ENCODE data around the gene MDGA2.

MDGA2 gene

GRCh38 chr14:47273939-47274338 is 401.5 kb downstream of the MDGA2 start:
- Histone ChIP-seq H2BK120ac (ENCODE audit: low read depth, low read length) (no peak overlapping the region), H3K9me3 (ENCODE audit: control insufficient read depth, low read length) (no peaks in the 10 kb centered on the region), H2AFZ (ENCODE audit: low read depth, low read length) (no peak overlapping the region), H3K4me1 (ENCODE audit: control insufficient read depth, insufficient read depth, low read depth, low read length) (no peaks in the 10 kb centered on the region), H2BK15ac (ENCODE audit: low read depth, poor library complexity, severe bottlenecking) (no peak overlapping the region), H2BK12ac (ENCODE audit: low read length in 2 of 2) (no peak overlapping the region), H3K23ac (ENCODE audit: low read length in 2 of 2) (no peak overlapping the region), H3K27ac (ENCODE audit: low read length, poor library complexity, severe bottlenecking) (no peak overlapping the region), H3K4me3 (ENCODE audit: insufficient read depth in 1 of 2, low read depth in 1 of 2, low read length in 2 of 2) (no peak overlapping the region), H3K9ac (ENCODE audit: low read length) (no peak overlapping the region), H3K36me3 (ENCODE audit: control insufficient read depth in 1 of 2, insufficient read depth in 2 of 2, low read depth in 1 of 2, low read length in 2 of 2) (no peaks in the 10 kb centered on the region), H2AK5ac (ENCODE audit: low read length, severe bottlenecking) (no peak overlapping the region), H3K4me2 (ENCODE audit: low read length, poor library complexity, severe bottlenecking) (no peak overlapping the region), H3K27me3 (ENCODE audit: control insufficient read depth in 1 of 2, insufficient read depth in 1 of 2, low read length in 2 of 2) (no peaks in the 10 kb centered on the region), H3K79me1 (replicated peaks; ENCODE audit: low read length, poor library complexity, severe bottlenecking) (no peaks in the 10 kb centered on the region), H2BK5ac (ENCODE audit: low read depth, low read length, poor library complexity, severe bottlenecking) (no peak overlapping the region), H3K18ac (ENCODE audit: low read depth in 1 of 2, low read length in 2 of 2) (no peak overlapping the region), H4K91ac (ENCODE audit: low read length) (no peak overlapping the region), H4K8ac (ENCODE audit: low read length) (no peak overlapping the region), H3K4ac (ENCODE audit: low read depth in 1 of 2, low read length in 2 of 2) (no peak overlapping the region), H3K14ac (ENCODE audit: low read length in 2 of 2) (no peak overlapping the region)
- no peak for DNase-seq
- 83% methylated on average over 3 of the region's 5 CpGs for WGBS

GRCh38 chr14:47270715-47271114 is 404.7 kb downstream of the MDGA2 start:
- H3K23ac ChIP-seq (ENCODE audit: low read length in 2 of 2), result no peak overlapping the region
- H4K8ac ChIP-seq (ENCODE audit: low read length), result no peak overlapping the region
- no peak overlapping the region for H3K14ac ChIP-seq (ENCODE audit: low read length in 2 of 2)
- no peak overlapping the region for H2BK5ac ChIP-seq (ENCODE audit: low read depth, low read length, poor library complexity, severe bottlenecking)
- no peaks in the 10 kb centered on the region for H3K27me3 ChIP-seq (ENCODE audit: control insufficient read depth in 1 of 2, insufficient read depth in 1 of 2, low read length in 2 of 2)
- H2BK15ac ChIP-seq (ENCODE audit: low read depth, poor library complexity, severe bottlenecking), result no peak overlapping the region
- H2BK12ac ChIP-seq (ENCODE audit: low read length in 2 of 2), result no peak overlapping the region
- 0% methylated on average over 1 of the region's 4 CpGs for WGBS
- no peaks in the 10 kb centered on the region for H3K36me3 ChIP-seq (ENCODE audit: control insufficient read depth in 1 of 2, insufficient read depth in 2 of 2, low read depth in 1 of 2, low read length in 2 of 2)
- H3K4me3 ChIP-seq (ENCODE audit: insufficient read depth in 1 of 2, low read depth in 1 of 2, low read length in 2 of 2), result no peak overlapping the region
- H3K4ac ChIP-seq (ENCODE audit: low read depth in 1 of 2, low read length in 2 of 2), result no peak overlapping the region
- H3K9me3 ChIP-seq (ENCODE audit: control insufficient read depth, low read length), result no peaks in the 10 kb centered on the region
- H3K4me2 ChIP-seq (ENCODE audit: low read length, poor library complexity, severe bottlenecking), result no peak overlapping the region
- DNase-seq, result peak; percentile 42
- no peak overlapping the region for H3K27ac ChIP-seq (ENCODE audit: low read length, poor library complexity, severe bottlenecking)
- H2AFZ ChIP-seq (ENCODE audit: low read depth, low read length), result no peak overlapping the region
- H3K4me1 ChIP-seq (ENCODE audit: control insufficient read depth, insufficient read depth, low read depth, low read length), result no peaks in the 10 kb centered on the region
- H3K79me1 ChIP-seq (replicated peaks; ENCODE audit: low read length, poor library complexity, severe bottlenecking), result no peaks in the 10 kb centered on the region
- no peak overlapping the region for H2BK120ac ChIP-seq (ENCODE audit: low read depth, low read length)
- no peak overlapping the region for H3K9ac ChIP-seq (ENCODE audit: low read length)
- no peak overlapping the region for H4K91ac ChIP-seq (ENCODE audit: low read length)
- no peak overlapping the region for H3K18ac ChIP-seq (ENCODE audit: low read depth in 1 of 2, low read length in 2 of 2)
- H2AK5ac ChIP-seq (ENCODE audit: low read length, severe bottlenecking), result no peak overlapping the region

DNA sequence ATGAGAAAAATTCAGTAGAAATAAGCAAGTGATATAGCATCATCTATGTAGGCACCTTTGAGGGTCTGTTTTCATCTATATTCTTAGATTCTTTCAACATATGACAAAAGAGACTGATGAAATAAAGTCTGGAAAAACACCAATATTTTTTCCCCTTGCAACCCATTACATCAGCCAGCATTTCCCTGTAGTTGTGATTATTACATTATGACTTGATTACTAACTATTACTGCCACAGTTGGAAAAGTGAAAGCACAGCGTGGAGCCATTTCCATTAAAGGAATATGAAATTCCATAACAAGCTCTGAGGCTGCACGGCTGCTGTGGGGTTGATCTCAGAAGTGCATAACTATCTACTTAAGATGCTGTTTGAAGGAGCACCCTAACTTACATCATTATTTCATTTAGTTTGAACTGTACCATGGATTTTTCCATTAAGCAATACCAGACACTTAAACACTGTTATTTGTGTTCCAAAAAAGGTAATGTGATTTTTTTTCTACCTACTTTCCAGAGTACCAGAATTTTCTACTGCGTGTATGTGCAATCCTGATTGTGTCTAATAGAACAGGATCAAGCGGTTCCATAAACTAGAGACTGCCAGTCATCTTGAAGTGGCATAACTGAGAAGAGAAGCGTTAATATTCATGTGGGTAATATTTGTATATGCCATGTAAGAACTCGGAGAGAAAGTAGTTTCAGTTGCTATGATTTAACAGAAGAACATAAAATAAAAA is 405.5 kb downstream of the MDGA2 start:
- 97% methylated on average over 3 of the region's 6 CpGs for WGBS
- no peak overlapping the region for H4K91ac ChIP-seq (ENCODE audit: low read length)
- no peaks in the 10 kb centered on the region for H3K4me1 ChIP-seq (ENCODE audit: control insufficient read depth, insufficient read depth, low read depth, low read length)
- no peak overlapping the region for H3K27ac ChIP-seq (ENCODE audit: low read length, poor library complexity, severe bottlenecking)
- H3K4ac ChIP-seq (ENCODE audit: low read depth in 1 of 2, low read length in 2 of 2), result no peak overlapping the region
- no peak overlapping the region for H2AK5ac ChIP-seq (ENCODE audit: low read length, severe bottlenecking)
- no peak overlapping the region for H3K18ac ChIP-seq (ENCODE audit: low read depth in 1 of 2, low read length in 2 of 2)
- H3K27me3 ChIP-seq (ENCODE audit: control insufficient read depth in 1 of 2, insufficient read depth in 1 of 2, low read length in 2 of 2), result no peaks in the 10 kb centered on the region
- H3K79me1 ChIP-seq (replicated peaks; ENCODE audit: low read length, poor library complexity, severe bottlenecking), result no peaks in the 10 kb centered on the region
- peak overlapping the region; percentile 37 for H3K9ac ChIP-seq (ENCODE audit: low read length)
- no peak overlapping the region for H4K8ac ChIP-seq (ENCODE audit: low read length)
- H3K14ac ChIP-seq (ENCODE audit: low read length in 2 of 2), result no peak overlapping the region
- H2BK15ac ChIP-seq (ENCODE audit: low read depth, poor library complexity, severe bottlenecking), result no peak overlapping the region
- H2BK5ac ChIP-seq (ENCODE audit: low read depth, low read length, poor library complexity, severe bottlenecking), result no peak overlapping the region
- H3K23ac ChIP-seq (ENCODE audit: low read length in 2 of 2), result no peak overlapping the region
- DNase-seq, result peak; percentile 70
- H3K4me2 ChIP-seq (ENCODE audit: low read length, poor library complexity, severe bottlenecking), result no peak overlapping the region
- H3K4me3 ChIP-seq (ENCODE audit: insufficient read depth in 1 of 2, low read depth in 1 of 2, low read length in 2 of 2), result peak overlapping the region in 1 of 2 experiments; percentile 34
- H2BK12ac ChIP-seq (ENCODE audit: low read length in 2 of 2), result no peak overlapping the region
- no peaks in the 10 kb centered on the region for H3K9me3 ChIP-seq (ENCODE audit: control insufficient read depth, low read length)
- H3K36me3 ChIP-seq (ENCODE audit: control insufficient read depth in 1 of 2, insufficient read depth in 2 of 2, low read depth in 1 of 2, low read length in 2 of 2), result no peaks in the 10 kb centered on the region
- no peak overlapping the region for H2BK120ac ChIP-seq (ENCODE audit: low read depth, low read length)
- no peak overlapping the region for H2AFZ ChIP-seq (ENCODE audit: low read depth, low read length)

DNA sequence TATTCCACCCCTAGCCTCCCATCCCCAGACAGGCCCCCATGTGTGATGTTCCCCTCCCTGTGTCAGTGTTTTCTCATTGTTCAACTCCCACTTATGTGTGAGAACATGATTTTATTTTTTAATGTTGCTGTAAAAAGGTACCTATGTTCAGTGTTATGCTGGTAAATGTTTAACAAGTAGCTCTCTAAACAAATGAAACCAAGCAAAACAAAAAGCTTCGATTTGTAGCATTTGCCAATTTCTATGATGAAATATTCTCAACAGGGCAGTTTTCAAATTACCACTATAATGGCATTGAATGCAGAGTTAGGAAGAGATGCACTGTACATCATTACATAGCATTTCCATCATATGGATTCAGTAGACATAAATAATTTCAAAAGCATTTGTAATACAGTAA is 410.6 kb downstream of the MDGA2 start:
- no peak overlapping the region for H3K27ac ChIP-seq (ENCODE audit: low read length, poor library complexity, severe bottlenecking)
- no peaks in the 10 kb centered on the region for H3K4me1 ChIP-seq (ENCODE audit: control insufficient read depth, insufficient read depth, low read depth, low read length)
- no CpG with 5 or more reads among the region's 1 CpG for WGBS
- H3K18ac ChIP-seq (ENCODE audit: low read depth in 1 of 2, low read length in 2 of 2), result no peak overlapping the region
- no peaks in the 10 kb centered on the region for H3K27me3 ChIP-seq (ENCODE audit: control insufficient read depth in 1 of 2, insufficient read depth in 1 of 2, low read length in 2 of 2)
- no peak overlapping the region for H4K91ac ChIP-seq (ENCODE audit: low read length)
- H3K9ac ChIP-seq (ENCODE audit: low read length), result no peak overlapping the region
- no peak overlapping the region for H2AK5ac ChIP-seq (ENCODE audit: low read length, severe bottlenecking)
- no peak overlapping the region for H3K4me3 ChIP-seq (ENCODE audit: insufficient read depth in 1 of 2, low read depth in 1 of 2, low read length in 2 of 2)
- DNase-seq, result no peak
- no peak overlapping the region for H2BK5ac ChIP-seq (ENCODE audit: low read depth, low read length, poor library complexity, severe bottlenecking)
- no peak overlapping the region for H2BK120ac ChIP-seq (ENCODE audit: low read depth, low read length)
- no peak overlapping the region for H3K14ac ChIP-seq (ENCODE audit: low read length in 2 of 2)
- no peak overlapping the region for H3K23ac ChIP-seq (ENCODE audit: low read length in 2 of 2)
- no peak overlapping the region for H3K4ac ChIP-seq (ENCODE audit: low read depth in 1 of 2, low read length in 2 of 2)
- H2BK15ac ChIP-seq (ENCODE audit: low read depth, poor library complexity, severe bottlenecking), result no peak overlapping the region
- H2AFZ ChIP-seq (ENCODE audit: low read depth, low read length), result no peak overlapping the region
- no peaks in the 10 kb centered on the region for H3K36me3 ChIP-seq (ENCODE audit: control insufficient read depth in 1 of 2, insufficient read depth in 2 of 2, low read depth in 1 of 2, low read length in 2 of 2)
- H3K79me1 ChIP-seq (replicated peaks; ENCODE audit: low read length, poor library complexity, severe bottlenecking), result no peaks in the 10 kb centered on the region
- no peak overlapping the region for H2BK12ac ChIP-seq (ENCODE audit: low read length in 2 of 2)
- H3K9me3 ChIP-seq (ENCODE audit: control insufficient read depth, low read length), result no peaks in the 10 kb centered on the region
- no peak overlapping the region for H3K4me2 ChIP-seq (ENCODE audit: low read length, poor library complexity, severe bottlenecking)
- no peak overlapping the region for H4K8ac ChIP-seq (ENCODE audit: low read length)
